T47D (cell line): ENCODE results near the gene PRSS27.
A peak's percentile ranks its signal among the peaks of the same experiment; 100 is the strongest.

Experiments
- DNase-seq, 2 experiments: peaks; one replicate each; pipeline versions ENCODE4 v3.0.0 to v3.0.0-alpha.2; 2011 to 2012; ENCODE audit warnings: low read depth in 1 of 2, low spot score in 1 of 2
- JUND ChIP-seq: IDR thresholded peaks from 2 replicates; pipeline ENCODE4 v1.6.1; 2012; ENCODE audit warnings: low read depth
- in situ Hi-C: cut with HindIII; loops from 2 replicates; pipeline ENCODE4 v1.10.0; 2016; ENCODE audit warnings: low sequenced_read_pairs, low pct_unique_long_range_greater_than_20kb

Gene PRSS27

DNA sequence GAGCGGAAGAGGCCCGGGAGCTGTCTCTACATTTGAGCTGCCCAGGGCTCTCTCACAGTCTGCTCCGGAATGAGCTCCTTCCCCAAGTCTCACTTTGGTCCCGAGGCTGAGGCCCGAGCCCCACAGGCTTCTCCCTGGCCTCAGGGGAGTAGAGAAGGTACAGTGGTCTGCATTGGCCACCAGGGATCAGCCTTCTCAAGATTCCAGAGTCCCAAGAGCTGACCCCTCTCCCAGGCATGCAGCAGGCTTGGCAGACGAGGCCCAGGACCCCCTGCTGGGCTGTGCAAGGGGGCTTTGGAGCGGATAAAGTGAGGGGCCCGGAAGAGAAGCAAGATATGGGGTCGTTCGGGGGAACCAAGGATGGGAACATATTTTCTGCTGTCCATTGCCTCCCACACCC, 3.1 kb downstream of the PRSS27 start:
- no peak for DNase-seq
- in situ Hi-C loops, result no loop called here
- no peak for TF ChIP-seq JUND

DNA sequence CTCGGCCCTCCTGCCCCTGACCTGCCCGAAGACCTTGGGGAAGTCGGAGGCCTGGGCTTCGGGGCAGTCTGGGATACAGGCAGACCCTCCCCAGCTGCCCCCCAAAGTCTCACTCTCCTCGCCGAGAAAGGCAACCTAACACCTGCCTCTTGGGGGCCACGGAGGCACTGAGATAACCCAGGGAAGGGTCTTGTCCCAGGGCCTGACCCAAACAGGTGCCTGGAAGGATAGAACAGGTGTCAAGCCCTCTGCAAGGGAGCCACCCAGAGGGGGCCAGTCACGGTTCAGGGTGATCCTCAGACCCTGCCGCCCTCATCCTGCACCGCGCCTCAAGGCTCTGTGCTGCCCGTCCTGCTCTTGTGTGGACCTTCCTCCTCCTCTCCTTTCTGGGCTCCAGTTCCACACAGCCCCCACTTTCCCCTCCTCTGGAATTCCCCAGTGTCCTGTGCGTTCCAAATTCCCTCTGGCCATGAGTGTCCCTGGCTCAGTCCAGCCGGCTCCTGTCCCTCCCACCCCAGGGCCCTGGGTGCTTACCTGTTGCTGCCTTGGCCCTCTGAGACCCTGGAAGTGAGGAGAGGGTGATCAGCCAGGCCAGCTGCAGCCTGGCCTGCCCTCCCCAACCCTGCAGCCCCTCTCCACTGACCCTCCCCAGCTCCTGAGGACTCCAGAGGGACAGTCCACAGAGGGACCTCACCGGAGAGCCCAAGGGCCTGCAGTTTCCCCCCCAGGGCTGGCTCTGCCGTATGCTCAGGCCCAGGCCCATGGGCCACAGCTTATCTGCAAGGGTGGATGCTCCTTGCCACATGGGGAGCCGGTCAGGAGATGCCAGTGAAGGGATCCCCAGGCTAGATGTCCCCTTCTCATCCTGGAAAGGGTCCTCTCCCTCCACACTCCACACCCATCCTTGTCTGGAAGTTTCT, 3.8 kb downstream of the PRSS27 start:
- DNase-seq, result peak; percentile 42 to 66
- in situ Hi-C loops, result no loop called here

DNA sequence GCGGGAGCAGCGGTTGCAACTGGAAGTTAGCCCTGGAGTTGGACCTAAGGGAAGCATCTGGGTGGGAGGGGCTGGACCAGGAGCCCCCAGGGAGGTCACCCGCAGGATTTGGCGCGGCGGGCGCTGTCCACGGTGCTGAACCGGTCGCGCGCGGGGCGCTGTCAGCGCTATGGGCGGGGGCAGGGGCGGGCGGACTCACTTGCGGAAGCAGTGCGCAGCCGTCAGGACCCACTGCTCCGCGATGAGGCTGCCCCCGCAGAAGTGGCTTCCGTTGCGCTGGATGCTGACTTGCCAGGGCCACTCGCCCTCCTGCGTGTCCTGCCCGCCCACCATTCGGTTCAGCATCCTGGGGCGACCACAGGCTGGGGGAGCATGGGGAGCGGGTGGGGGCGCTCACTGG, 4.5 kb downstream of the PRSS27 start:
- in situ Hi-C loops, result no loop called here
- TF ChIP-seq JUND, result no peak
- DNase-seq, result no peak

More for the DNA sequence above, 3.8 kb downstream of the PRSS27 start:
- TF ChIP-seq JUND, result no peak

DNA sequence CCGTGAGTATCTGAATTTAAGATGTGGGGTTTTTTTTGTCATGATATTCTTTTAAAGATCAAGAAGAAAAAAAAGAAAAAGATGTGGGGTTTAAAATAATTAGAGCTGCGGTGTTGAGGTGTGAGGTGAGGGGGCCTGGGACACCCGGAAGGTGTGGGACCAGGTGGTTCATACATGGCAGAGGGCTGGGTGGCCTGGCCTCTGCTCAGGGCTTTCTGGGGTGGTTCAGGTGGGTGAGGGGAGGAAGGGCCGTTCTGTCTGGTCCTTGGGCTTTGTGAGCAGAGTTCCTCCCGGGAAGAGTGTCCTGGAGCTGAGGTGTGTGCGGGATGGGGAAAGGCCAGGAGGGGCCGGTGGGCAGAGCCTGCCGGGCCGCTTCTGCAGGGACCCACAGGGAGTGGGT, 5.0 kb downstream of the PRSS27 start:
- in situ Hi-C loops, result no loop called here
- no peak for TF ChIP-seq JUND
- DNase-seq, result no peak

DNA sequence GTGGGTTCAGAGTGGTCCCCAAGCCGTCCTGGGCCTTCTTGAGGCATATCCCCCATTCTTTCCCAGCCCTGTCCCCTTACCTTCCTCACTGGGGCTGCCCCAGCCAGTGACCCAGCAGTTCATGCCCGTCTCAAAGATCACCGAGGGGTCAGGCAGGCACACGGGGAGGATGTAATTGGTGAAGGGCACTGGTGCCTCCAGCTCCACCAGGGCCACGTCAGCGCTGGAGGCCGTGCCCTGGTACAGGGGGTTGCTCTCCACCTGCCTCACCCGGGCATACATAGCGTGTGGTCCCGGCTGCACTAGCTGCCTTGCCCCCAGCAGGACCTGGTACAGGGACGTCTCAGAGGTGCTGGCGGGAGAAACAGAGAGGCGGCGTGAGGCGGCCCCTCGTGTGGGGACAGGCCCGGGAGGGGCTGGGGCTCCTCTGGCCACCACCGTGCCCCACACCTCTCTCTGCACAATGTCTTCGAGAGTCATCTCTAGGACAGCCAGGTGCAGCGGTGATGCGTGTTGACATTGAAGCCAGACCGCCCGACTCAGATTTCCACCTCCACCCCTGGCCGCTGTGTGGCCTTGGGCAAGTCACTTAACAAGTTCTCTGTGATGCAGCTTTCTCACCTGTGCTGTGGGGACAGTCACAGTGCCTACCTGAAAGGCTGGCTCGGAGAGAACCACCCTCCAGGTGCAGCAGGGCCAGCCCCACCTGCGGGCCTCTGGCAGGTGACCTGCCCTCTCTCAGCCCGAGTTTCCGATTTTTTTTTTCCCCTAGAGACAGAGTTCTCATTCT, 5.8 kb downstream of the PRSS27 start:
- TF ChIP-seq JUND, result no peak
- peak in 1 of 2 experiments; percentile 89 for DNase-seq
- in situ Hi-C loops, result no loop called here

DNA sequence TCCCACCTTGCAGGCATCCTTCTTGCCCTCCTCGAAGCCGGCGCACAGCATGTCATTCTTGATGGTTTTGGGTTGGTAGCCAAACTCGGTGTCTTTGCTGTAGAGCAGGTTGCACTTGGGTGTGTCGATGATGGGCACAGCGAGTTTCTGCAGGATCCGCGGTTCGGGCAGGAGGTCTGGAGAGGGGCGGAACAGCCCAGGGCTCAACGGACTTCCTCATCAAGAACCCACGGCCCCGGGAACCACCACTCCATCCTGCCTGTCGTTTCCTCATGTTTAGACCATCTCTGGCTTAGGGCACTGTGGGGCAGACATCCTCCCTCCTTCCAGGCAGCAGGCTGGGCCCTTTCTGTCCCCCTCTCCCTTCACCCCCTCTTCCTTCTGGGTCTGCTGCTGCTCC, 6.5 kb downstream of the PRSS27 start:
- in situ Hi-C loops, result no loop called here
- DNase-seq, result no peak
- no peak for TF ChIP-seq JUND

DNA sequence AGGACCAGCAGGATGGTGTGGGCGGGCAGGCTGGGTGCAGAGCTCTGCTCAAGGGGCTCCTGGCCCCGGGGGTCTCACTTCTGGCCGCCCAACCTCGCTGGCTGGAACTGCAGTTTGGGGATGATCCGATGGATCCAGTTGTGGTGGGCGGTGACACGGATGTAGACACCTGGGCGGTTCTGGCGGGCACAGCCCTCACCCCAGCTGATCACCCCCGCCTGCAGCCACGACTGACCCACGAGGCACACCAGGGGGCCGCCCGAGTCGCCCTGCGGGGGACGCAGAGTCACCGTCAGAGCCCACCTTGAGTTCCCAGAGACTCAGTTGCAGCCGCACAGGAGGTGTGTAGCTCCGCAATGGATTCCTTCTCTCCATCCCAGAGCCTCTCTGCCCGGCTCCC, 7.5 kb downstream of the PRSS27 start:
- in situ Hi-C loops, result no loop called here
- TF ChIP-seq JUND, result no peak
- no peak for DNase-seq

DNA sequence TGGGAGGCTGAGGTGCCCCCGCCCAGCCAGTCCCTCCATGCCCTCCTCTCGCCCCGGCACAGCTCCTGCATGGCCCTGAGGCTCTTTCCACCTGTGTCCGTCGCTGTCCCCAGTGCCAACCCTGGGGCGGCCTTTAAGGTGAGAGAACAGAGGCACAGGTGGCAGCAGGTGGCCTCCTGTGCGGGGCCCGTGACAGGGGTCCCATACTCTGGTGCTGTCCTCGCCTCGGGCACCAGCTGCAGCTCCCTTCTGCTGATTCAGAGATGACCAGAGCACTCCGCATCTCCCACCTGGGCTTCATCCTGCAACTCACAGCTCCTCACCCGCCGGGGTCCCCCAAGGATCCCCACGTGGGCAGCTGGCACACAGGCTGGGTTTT, 8.0 kb downstream of the PRSS27 start:
- in situ Hi-C loops, result no loop called here
- TF ChIP-seq JUND, result no peak
- DNase-seq, result no peak

DNA sequence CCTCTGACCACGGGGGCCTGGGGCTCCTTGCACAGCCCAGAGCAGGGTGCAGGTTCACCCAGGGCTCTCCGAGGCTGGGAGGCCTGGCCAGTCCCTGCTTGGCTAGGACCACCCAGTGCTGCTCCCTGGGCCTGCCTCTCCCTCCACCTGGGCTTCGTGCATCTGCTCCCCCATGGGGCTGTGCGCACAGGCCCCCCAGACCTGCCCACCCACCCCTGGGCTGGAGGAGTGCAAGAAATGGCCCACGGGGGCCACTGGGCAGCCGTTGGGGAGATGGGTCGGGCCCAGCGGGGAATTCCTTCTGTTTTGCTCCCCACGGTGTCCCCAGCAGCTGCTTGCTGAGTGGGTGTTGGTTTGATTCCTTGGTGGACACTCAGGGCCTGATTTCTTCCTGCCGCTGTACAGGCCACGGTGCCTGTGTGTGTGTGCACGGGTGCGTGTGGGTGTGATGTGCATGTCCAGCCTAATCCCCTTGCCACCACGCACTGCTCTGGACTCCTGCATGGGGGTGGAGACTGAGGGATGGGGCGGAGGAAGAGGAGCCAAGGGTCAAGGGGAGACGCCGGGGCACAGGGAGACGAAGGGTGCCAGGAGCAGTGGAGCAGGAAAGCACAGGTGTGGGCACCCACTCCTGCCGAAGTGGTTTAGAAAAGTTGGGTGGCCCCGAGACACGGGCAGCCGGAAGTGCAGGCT, 8.5 kb downstream of the PRSS27 start:
- TF ChIP-seq JUND, result no peak
- DNase-seq, result no peak
- in situ Hi-C loops, result no loop called here

DNA sequence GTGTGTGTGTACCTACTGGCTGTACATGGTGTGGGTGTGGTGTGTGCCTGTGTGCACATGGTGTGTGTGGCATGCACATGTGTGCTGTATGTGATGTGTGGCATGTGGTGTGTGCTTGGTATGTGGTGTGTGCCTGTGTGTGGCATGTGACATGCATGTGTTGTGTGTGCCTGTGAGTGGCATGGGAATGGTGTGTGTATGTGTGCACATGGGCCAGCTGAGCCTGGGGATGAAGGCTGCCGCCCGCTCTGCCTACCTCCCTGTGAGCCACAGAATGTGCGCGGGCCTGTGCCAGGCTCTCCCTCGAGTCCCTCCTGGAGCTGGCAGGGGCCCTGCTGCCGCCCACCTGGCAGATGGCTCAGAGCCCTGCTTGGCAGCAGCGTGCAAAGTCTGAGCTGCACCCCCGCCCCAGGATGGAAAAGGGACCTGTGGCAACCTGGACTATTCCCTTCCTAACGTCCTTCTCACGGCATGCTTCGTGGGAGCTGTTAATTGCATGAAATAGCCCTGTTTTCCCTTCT, 9.3 kb downstream of the PRSS27 start:
- in situ Hi-C loops, result no loop called here
- no peak for TF ChIP-seq JUND
- no peak for DNase-seq

DNA sequence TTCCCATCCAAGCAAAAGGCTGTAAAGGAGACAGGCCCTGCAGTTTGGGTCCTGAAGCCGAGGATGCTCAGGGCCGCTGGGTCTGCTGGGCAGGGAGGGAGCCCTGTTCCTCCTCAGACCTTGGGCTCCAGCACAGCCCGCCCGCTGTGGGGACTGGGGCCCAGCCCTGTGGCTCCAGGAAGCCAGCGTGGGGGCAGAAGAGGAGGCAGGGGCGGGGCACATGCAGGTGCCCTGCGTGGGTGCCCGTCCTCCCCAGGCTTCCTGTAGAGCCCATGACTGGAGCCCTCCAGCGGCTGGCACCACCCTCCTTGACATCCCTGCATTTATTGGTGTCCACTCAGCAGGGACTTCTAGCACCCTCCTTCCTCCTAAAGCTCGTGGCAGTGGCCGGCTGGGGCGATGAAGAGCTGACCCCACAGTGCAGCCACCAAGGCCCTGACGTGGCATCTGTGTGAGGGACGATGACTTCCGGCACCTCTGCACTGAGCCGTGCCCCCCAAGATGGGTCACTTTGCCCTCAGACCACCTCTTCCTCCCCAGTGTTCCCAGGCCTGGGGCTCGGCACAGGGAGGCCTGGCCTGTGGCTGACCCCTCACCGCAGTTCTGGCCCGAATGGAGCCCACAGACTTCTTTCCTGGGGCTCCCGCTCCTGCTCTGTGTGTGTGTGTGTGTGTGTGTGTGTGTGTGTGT, 9.9 kb downstream of the PRSS27 start:
- in situ Hi-C loops, result no loop called here
- DNase-seq, result no peak
- no peak for TF ChIP-seq JUND

DNA sequence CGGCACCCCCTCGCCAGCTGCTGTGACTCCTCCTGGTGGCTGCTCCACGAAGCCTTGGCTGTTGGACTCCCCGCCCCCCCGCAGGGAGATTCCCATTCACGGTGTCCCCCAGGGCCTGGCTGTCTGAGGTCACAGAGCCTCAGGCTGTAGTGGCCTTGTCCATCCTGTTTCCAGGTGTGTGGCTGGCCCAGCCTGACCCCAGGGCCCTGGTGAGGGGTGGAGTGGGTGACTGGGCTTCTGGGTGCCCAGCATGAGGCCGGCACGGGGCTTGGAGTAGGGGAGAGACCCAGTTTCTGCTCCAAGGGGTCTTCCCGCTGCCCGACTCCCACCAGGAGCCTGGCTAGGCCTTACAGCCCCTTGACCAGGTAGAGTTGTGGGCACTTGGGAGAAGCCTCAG, 10.4 kb downstream of the PRSS27 start:
- no peak for TF ChIP-seq JUND
- in situ Hi-C loops, result no loop called here
- no peak for DNase-seq
